ENCODE measurements around the gene CRYGN.

Gene CRYGN

GRCh38 chr7:151425670-151426440 lies 14.1 kb downstream of the CRYGN start:
- DNase-seq, result no peak

GRCh38 chr7:151424799-151425198 lies 15.1 kb downstream of the CRYGN start:
- no peak for DNase-seq

DNA sequence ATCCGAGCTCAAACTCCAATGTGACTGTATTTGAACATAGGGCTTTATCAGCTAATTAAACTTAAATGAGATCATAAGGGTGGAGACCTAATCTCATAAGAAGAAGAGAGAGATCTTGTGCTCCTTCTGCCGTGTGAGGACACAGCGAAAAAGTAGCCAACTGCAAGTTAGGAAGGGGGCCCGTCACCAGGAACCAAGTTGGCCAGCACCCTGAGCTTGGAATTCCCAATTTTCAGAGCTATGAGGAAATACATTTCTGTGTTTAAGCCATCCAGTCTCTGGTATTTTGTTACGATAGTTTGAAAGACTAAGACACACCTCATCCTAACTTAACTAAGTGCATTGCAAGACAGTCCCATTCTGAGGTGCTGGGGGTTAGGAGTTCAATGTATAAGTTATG lies 16.0 kb downstream of the CRYGN start:
- DNase-seq, result no peak

GRCh38 chr7:151423226-151423625 lies 16.7 kb downstream of the CRYGN start:
- no peak for DNase-seq

DNA sequence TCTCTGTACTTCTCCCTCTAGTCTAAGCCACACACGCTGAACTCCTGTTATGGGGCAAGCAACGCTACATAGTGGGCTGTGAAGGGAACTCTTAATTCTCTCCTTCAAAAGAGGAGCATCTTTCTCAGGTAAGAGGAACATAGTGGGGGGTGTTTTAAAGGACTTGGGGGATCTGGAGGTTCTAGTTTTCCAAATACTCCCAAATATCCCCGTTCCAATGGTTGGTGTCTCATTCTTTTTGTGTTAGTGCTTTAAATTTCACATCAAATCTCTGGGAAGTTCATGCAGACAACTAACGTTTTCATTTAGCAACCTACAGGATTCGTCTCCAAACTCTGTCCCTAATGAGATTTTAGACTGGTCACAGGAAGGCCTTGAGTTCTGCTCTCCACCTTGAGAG lies 17.7 kb downstream of the CRYGN start:
- DNase-seq, result no peak

GRCh38 chr7:151420144-151420543 lies 19.8 kb downstream of the CRYGN start:
- DNase-seq, result no peak

GRCh38 chr7:151416941-151417315 lies 23.0 kb downstream of the CRYGN start:
- no peak for DNase-seq

- no peak for DNase-seq
Observed at GRCh38 chr7:151416112-151416940, 23.6 kb downstream of the CRYGN start.

DNA sequence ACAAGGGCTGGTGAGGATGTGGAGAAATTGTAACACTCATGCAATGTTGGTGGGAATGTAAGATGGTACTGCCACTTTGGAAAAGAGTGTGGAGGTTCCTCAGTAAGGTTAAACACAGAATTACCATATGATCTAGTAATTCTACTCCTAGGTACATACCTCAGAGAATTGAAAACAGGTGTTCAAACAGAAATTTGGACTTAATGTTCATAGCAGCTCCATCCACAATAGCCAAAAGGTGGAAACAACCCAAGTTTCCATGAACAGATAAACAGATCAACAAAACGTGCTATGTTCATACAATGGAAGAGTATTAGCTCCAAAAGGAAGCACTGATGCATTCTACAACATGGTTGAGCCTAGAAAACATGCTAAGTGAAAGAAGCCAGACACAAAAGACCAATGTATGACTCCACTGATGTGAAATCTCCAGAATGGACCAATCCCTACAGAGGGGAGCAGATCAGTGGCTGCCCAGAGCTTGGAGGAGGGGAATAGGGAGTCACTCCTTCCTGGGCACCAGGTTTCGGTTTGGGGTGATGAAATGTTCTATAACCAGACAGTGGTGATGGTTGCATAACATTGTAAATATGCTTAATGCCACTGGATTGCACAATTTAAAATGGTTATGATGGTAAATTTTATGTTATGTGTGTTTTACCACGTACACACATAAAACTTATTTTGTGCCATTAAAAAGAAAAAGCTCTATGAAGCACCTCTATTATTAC lies 24.4 kb downstream of the CRYGN start:
- no peak for DNase-seq

- DNase-seq, result no peak
Observed at GRCh38 chr7:151413241-151413640, 26.7 kb downstream of the CRYGN start.

- DNase-seq, result no peak
Observed at GRCh38 chr7:151412318-151412717, 27.6 kb downstream of the CRYGN start.

DNA sequence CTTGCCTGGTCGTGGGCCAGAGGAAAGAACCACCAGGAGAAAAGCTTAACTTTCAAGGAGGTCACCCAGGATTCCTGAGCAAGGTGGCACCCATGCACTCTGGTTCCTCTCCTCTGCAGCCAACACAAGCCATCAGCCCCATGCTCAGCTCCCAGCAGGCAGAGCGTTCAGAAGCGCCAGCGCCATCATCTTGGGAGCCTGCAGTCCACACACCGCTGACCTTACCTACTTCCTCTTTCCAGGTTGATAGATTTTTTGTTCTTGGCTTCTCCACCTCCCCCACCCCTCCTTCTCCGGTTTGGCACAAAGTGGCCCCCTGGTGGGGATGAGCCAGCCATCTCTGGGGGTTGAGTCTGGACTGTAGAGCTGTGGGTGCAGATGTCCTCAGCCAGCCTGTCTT lies 28.4 kb downstream of the CRYGN start:
- DNase-seq, result no peak

GRCh38 chr7:151410405-151411390 lies 29.2 kb downstream of the CRYGN start:
- DNase-seq, result no peak

DNA sequence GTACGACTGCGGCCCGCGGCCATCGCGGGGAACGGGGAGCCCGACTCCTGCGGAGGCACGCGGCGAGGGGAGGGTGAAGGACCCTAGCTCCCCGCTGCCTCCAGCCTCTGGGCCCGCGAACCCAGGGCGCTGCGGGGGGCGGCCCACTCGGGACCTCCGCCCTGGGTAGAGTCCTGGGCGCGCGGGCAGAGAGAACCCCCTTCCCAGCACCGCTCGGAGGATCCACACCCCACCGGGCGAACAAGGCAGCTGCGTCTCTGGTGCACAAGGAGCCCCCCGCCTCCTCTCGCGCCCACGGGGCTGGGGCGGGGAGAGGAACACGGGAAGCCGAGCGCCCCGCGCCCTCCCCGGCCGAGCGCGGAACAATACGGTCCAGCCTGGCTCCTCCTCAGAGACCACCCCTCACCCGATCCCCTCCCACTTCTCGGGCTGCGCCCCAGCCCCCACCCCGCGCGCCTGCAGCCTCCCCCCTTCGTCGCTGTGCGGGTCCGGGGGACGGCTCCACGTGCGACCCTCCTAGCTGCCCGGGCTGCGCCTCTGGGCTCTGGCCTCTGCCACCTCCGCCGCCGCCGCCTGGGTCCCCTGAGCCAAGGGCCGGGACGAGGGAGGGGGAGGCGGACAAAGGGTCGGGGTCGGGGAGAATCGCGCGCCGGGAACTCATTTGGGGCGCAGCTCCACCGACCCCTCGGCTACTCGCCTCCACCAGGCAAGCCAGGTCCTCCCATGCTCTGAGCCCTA lies 30.1 kb downstream of the CRYGN start, which contains the start of gene WDR86:
Gene WDR86, minus strand, starts transcription at position 372 of the 738 bp plus-strand sequence. CDS start 449 bp downstream, outside the sequence.
- no peak for DNase-seq

GRCh38 chr7:151408839-151409666 lies 30.9 kb downstream of the CRYGN start:
- no peak for DNase-seq

DNA sequence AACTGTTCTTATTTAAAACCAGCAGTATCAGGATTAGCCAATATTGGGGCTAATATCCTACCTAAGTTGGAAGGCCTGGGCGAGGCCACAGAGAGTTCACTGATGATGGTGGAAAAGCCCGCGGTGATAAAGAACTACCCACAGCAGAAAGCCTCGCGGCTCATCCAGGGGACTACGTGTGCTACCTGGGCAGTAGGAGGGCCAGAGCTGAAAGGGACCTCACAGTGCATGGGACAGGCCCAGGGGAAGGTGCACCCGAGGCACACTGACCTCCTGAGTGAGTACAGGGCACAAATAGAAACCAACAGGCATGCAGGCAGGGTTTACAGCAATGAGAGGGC lies 31.5 kb downstream of the CRYGN start:
- DNase-seq, result no peak

GRCh38 chr7:151406886-151407583 lies 32.9 kb downstream of the CRYGN start:
- no peak for DNase-seq

DNA sequence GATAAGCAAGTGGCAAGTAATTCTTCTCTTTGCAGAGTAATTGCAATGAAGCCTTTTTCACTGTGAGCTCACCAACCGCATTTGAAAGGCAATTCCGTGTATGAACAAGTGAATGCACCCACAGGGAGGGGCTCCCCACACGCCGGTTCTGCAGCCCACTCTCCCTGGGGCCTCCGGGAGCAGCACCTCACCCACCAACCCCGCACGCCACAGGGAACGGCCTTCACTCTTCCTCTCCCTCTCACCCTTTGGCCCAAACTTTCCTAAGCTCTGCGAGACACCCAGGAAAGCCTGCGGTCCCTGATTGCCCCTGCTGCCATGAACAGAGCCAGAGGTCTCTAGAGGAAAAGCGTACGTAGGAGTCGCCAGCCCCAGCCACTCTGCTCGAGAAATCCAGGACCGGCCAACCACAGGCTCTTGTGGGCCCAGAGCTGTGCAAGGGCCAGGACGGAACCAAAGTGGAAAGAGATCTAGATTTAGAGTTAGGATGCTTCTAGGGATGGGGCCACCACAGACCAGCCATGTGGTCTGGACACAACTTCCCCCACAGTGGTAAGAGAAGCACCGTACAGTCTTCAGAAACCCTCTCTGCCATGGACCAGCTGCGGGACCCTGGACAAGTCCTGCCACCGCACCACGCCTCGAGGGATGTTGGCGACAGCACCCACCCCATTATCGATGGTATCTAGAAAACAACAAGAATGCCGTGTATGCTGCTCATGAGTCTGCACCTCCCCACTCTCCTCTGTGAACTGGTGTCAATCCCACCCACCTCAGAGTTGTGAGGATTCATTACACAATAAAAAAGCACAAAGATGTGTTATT lies 33.7 kb downstream of the CRYGN start:
- no peak for DNase-seq

GRCh38 chr7:151405588-151405987 lies 34.4 kb downstream of the CRYGN start:
- no peak for DNase-seq
